Tibial artery (tissue), 4 donors: Measurements from ENCODE around the gene INSYN2A.

ENCODE experiments used
- DNase-seq, 2 donors: peaks; one replicate each; pipeline ENCODE4 v3.0.0-alpha.2; 2019
- H3K27ac ChIP-seq, 2 donors: fragments of 200-600 bp; sonication (generic) in 1 of 2; 1 replicate in 1 of 2; 2 replicates in 1 of 2; pipeline ENCODE4 v1.5.1; 2018 to 2019; ENCODE audit warnings: mild to moderate bottlenecking in 1 of 2
- H3K27me3 ChIP-seq, 2 donors: fragments of 200-600 bp; sonication (generic) in 1 of 2; one replicate each; pipeline versions ENCODE4 v1.5.1 to v1.6.0; 2016 to 2019
- H3K36me3 ChIP-seq, 3 donors: fragments of 200-600 bp; sonication (generic) in 2 of 3; one replicate each; pipeline ENCODE4 v1.5.1; 2016 to 2019; ENCODE audit warnings: mild to moderate bottlenecking in 2 of 3
- H3K4me1 ChIP-seq, 4 donors: fragments of 200-600 bp; sonication (generic) in 2 of 4; 1 replicate in 3 of 4; 2 replicates in 1 of 4; pipeline ENCODE4 v1.5.1; 2016 to 2019
- H3K4me3 ChIP-seq, 2 donors: fragments of 200-600 bp; sonication (generic) in 1 of 2; 1 replicate in 1 of 2; 2 replicates in 1 of 2; pipeline ENCODE4 v1.5.1; 2018 to 2019; ENCODE audit warnings: mild to moderate bottlenecking in 2 of 2
- H3K9me3 ChIP-seq, 3 donors: fragments of 200-600 bp; sonication (generic) in 1 of 3; one replicate each; pipeline ENCODE4 v1.5.1; 2016 to 2019
- intact Hi-C: fragments of 100-400 bp; cut with DNase I; formaldehyde crosslinking; loops from one replicate; pipeline ENCODE4 v1.15.0; 2023; ENCODE audit warnings: low total_unique reads
- TF ChIP-seq, protein P1 (sequence below), 2 experiments: fragments of 200-600 bp in 1 of 2; fragments of 450-650 bp in 1 of 2; IDR thresholded peaks; one replicate each; pipeline ENCODE4 v1.5.1; 2017 to 2019; ENCODE audit warnings: antibody characterized with exemption in 2 of 2, mild to moderate bottlenecking in 1 of 2, moderate library complexity in 1 of 2

The INSYN2A gene

GRCh38 chr10:127190427-127190826, 6.0 kb downstream of the INSYN2A start:
- H3K27ac ChIP-seq: no peak overlapping the region
- no peaks in the 10 kb centered on the region for H3K36me3 ChIP-seq
- intact Hi-C loops: no loop called here
- TF ChIP-seq, protein P1, sequence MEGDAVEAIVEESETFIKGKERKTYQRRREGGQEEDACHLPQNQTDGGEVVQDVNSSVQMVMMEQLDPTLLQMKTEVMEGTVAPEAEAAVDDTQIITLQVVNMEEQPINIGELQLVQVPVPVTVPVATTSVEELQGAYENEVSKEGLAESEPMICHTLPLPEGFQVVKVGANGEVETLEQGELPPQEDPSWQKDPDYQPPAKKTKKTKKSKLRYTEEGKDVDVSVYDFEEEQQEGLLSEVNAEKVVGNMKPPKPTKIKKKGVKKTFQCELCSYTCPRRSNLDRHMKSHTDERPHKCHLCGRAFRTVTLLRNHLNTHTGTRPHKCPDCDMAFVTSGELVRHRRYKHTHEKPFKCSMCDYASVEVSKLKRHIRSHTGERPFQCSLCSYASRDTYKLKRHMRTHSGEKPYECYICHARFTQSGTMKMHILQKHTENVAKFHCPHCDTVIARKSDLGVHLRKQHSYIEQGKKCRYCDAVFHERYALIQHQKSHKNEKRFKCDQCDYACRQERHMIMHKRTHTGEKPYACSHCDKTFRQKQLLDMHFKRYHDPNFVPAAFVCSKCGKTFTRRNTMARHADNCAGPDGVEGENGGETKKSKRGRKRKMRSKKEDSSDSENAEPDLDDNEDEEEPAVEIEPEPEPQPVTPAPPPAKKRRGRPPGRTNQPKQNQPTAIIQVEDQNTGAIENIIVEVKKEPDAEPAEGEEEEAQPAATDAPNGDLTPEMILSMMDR (IDR thresholded peaks at IDR 0.05): no peak
- DNase-seq: no peak
- no peaks in the 10 kb centered on the region for H3K9me3 ChIP-seq
- peaks cover 0 to 11% (median 8%) of the 10 kb centered on the region in 4 donors for H3K4me1 ChIP-seq
- H3K4me3 ChIP-seq: no peak overlapping the region
- peaks cover 0 to 3% of the 10 kb centered on the region in 2 donors for H3K27me3 ChIP-seq

GRCh38 chr10:127189226-127189625, 7.2 kb downstream of the INSYN2A start:
- DNase-seq: no peak
- Histone ChIP-seq H3K36me3 (no peaks in the 10 kb centered on the region), H3K27ac (no peak overlapping the region), H3K9me3 (no peaks in the 10 kb centered on the region), H3K4me1 (no peaks in the 10 kb centered on the region), H3K27me3 (no peaks in the 10 kb centered on the region), H3K4me3 (no peak overlapping the region)
- TF ChIP-seq, protein P1 (IDR thresholded peaks at IDR 0.05): no peak
- intact Hi-C loops: no loop called here

DNA sequence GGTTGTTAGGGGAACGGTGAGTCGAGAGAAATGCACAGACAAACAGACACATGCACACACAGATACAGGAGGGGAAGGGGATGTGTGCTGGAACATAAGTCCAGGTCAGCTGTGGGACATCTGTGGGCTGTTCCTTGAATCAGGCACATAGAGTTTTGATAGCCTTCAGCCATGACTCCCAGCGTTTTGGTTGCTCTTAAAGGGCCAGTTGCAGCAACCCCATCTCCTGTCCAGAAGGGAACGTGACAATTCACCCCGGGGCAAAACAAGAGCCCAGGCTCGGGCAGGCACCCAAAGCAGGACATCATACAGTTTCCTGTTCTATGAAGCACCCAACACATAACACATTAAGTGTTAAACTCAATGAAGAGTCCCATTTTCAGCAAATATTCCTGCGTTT, 9.6 kb downstream of the INSYN2A start:
- intact Hi-C loops: no loop called here

DNA sequence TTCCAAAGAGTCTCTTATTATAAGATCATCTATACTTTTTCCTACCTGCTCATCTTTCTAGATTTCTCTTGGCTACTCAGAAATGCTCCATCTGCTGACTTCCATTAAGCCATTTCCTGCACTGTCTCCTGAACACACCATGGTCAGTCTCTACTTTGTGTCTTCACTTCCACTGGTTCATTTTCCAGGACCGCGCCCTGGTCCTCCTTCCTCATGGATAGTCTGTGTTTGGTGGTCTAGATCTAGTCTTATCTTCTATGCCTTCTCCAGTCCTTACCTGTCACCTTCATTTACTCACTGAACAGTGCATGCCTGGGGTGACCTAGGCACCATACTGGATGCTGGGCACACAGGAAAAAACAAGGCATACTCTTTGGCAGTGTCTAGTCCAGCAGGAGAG, 11.8 kb downstream of the INSYN2A start:
- H3K9me3 ChIP-seq: no peaks in the 10 kb centered on the region

More for the DNA sequence above, 9.6 kb downstream of the INSYN2A start:
- DNase-seq: no peak
- H3K4me3 ChIP-seq: no peak overlapping the region
- H3K36me3 ChIP-seq: no peaks in the 10 kb centered on the region
- H3K27me3 ChIP-seq: no peaks in the 10 kb centered on the region
- TF ChIP-seq, protein P1 (IDR thresholded peaks at IDR 0.05): no peak
- no peaks in the 10 kb centered on the region for H3K4me1 ChIP-seq
- H3K27ac ChIP-seq: no peak overlapping the region
- no peaks in the 10 kb centered on the region for H3K9me3 ChIP-seq

GRCh38 chr10:127182161-127182560, 14.2 kb downstream of the INSYN2A start:
- Histone ChIP-seq H3K27me3 (no peaks in the 10 kb centered on the region), H3K27ac (no peak overlapping the region), H3K4me1 (no peaks in the 10 kb centered on the region), H3K36me3 (peaks cover 0 to 14% (median 0%) of the 10 kb centered on the region in 3 donors), H3K4me3 (no peak overlapping the region), H3K9me3 (no peaks in the 10 kb centered on the region)
- intact Hi-C loops: no loop called here
- DNase-seq: no peak
- TF ChIP-seq, protein P1 (IDR thresholded peaks at IDR 0.05): no peak

More for the DNA sequence above, 11.8 kb downstream of the INSYN2A start:
- TF ChIP-seq, protein P1 (IDR thresholded peaks at IDR 0.05): no peak
- no peak for DNase-seq
- H3K4me1 ChIP-seq: no peaks in the 10 kb centered on the region
- H3K36me3 ChIP-seq: no peaks in the 10 kb centered on the region
- no peak overlapping the region for H3K4me3 ChIP-seq
- intact Hi-C loops: no loop called here
- H3K27ac ChIP-seq: no peak overlapping the region
- no peaks in the 10 kb centered on the region for H3K27me3 ChIP-seq
